CD4-positive, alpha-beta memory T cell (primary cell): Measurements from ENCODE around the gene ZBTB9. TPM values are rescaled to one million over a fixed set of nuclear protein-coding genes. Genes with fewer than 3 reads are reported as not detected.

ENCODE experiments used
- CTCF ChIA-PET: fragments of 350-600 bp; sonication (Branson Sonifier 250); formaldehyde crosslinking; loops from one replicate; lab custom pipeline; 2021; ENCODE audit warnings: inconsistent platforms; ENCODE audit not compliant: partially characterized antibody; lab: Charles Lee
- POLR2A ChIA-PET: fragments of 350-600 bp; sonication (Branson Sonifier 250); formaldehyde crosslinking; loops from one replicate; lab custom pipeline; 2021; ENCODE audit not compliant: partially characterized antibody; lab: Charles Lee
- DNase-seq, 5 donors: peaks; one replicate each; pipeline versions ENCODE4 v3.0.0 to v3.0.0-alpha.2; 2020 to 2022; ENCODE audit warnings: mixed read lengths in 1 of 5
- H3K27ac ChIP-seq: one replicate; pipeline ENCODE4 v1.7.0; 2013; ENCODE audit warnings: low read depth, low read length
- H3K27me3 ChIP-seq: 2 replicates; pipeline ENCODE4 v1.7.0; 2013; ENCODE audit warnings: mild to moderate bottlenecking, low read length, moderate library complexity; ENCODE audit not compliant: insufficient read depth
- H3K36me3 ChIP-seq: 2 replicates; pipeline ENCODE4 v1.7.0; 2013; ENCODE audit warnings: mild to moderate bottlenecking, low read length, moderate library complexity; ENCODE audit not compliant: insufficient read depth
- H3K4me1 ChIP-seq: 2 replicates; pipeline ENCODE4 v1.7.0; 2013; ENCODE audit warnings: mild to moderate bottlenecking, low read length, moderate library complexity; ENCODE audit not compliant: insufficient read depth
- H3K4me3 ChIP-seq, 2 donors: one replicate each; pipeline ENCODE4 v1.7.0; 2013; ENCODE audit warnings: low read length in 2 of 2, mild to moderate bottlenecking in 1 of 2
- H3K9me3 ChIP-seq, 2 donors: one replicate each; pipeline ENCODE4 v1.7.0; 2013; ENCODE audit warnings: low read length in 2 of 2, control low read depth in 1 of 2; ENCODE audit not compliant: control insufficient read depth in 1 of 2
- H3K27ac Mint-ChIP-seq, 7 donors: one replicate each; pipeline ENCODE4 v1.8.0; 2020 to 2021; ENCODE audit warnings: mixed read lengths in 7 of 7, mild to moderate bottlenecking in 6 of 7, inconsistent platforms in 3 of 7, moderate library complexity in 3 of 7
- H3K27me3 Mint-ChIP-seq, 2 donors: one replicate each; pipeline ENCODE4 v1.8.0; 2020 to 2021; ENCODE audit warnings: mixed read lengths in 2 of 2
- H3K36me3 Mint-ChIP-seq, 2 donors: one replicate each; pipeline ENCODE4 v1.8.0; 2020 to 2021; ENCODE audit warnings: mixed read lengths in 2 of 2, inconsistent platforms in 1 of 2, mild to moderate bottlenecking in 1 of 2
- H3K4me1 Mint-ChIP-seq, 4 donors: one replicate each; pipeline ENCODE4 v1.8.0; 2020 to 2021; ENCODE audit warnings: mixed read lengths in 4 of 4, mild to moderate bottlenecking in 1 of 4
- H3K4me3 Mint-ChIP-seq, 8 donors: one replicate each; pipeline ENCODE4 v1.8.0; 2020 to 2021; ENCODE audit warnings: mixed read lengths in 8 of 8, mild to moderate bottlenecking in 7 of 8, moderate library complexity in 6 of 8, inconsistent platforms in 3 of 8
- H3K9me3 Mint-ChIP-seq, 8 donors: one replicate each; pipeline ENCODE4 v1.8.0; 2020 to 2021; ENCODE audit warnings: mixed read lengths in 8 of 8, mild to moderate bottlenecking in 5 of 8, inconsistent platforms in 3 of 8, moderate library complexity in 1 of 8
- intact Hi-C: fragments of 100-400 bp; cut with micrococcal nuclease; formaldehyde crosslinking; loops from one replicate; pipeline ENCODE4 v1.15.1; 2023
- polyA plus RNA-seq, 2 donors: library from polyadenylated mRNA; unstranded; fragments of 300-500 nt; fragmentation: Illumina TruSeq; gene quantifications; one replicate each; pipeline ENCODE4 v1.2.3, GENCODE V29; 2021
- total RNA-seq, 2 experiments: library from RNA; stranded (reverse); gene quantifications; one replicate each; pipeline ENCODE4 v1.2.3, GENCODE V29; 2021

Gene ZBTB9
- total and polyA plus RNA-seq, 4 experiments from 2014 or later, result 5.7 to 12.8 (median 11.8) TPM

DNA sequence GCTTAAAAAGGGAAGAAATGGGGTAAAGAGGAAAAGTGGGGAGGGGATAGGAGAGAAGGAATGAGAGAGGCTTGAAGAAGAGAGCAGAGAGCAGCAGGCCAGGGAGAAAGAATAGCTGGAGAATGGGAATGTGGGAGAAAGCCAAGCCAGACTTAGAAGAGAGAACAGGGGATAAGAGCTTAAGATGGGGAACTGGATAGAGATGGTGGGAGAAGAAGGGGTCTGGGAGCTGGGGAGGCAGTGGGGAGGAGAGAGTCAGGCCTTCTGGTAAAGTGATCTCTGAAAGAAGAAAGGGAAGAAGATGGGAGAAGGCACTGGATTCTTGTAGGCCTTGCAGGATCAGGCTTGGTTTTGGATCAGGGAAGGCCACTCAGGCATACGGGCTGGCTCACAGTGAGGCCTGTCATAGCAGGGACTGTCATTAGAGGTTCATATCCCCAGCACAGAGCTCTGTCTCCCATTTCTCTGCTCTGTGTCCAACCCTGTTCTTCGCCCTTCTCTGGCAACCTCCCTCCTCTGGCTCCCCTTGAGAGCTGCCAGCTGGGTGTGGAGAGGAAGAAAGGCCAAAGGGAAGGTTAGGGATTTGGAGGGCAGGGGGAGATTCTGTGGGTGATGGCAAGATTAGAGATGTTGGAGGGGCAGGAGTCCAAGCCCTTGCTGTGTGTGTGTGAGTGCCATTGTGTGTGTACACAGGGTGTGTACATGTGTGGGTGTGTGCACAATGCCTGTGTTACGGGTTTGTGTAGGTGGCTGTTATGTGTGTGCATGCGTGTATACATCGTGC, 25.2 kb upstream of the ZBTB9 start:
- H3K4me3 Mint-ChIP-seq, result peak overlapping the region; percentile 84 to 94 (median 91)
- no peaks in the 10 kb centered on the region for H3K27me3 Mint-ChIP-seq
- Histone ChIP-seq H3K27me3 (no peaks in the 10 kb centered on the region), H3K27ac (peak overlapping the region; percentile 76), H3K9me3 (no peaks in the 10 kb centered on the region), H3K4me1 (peaks cover 65% of the 10 kb centered on the region), H3K36me3 (no peaks in the 10 kb centered on the region), H3K4me3 (peak overlapping the region; percentile 54 to 66)
- intact Hi-C loops, result loop anchor here (2.0 kb wide), 1 partner anchor 142 kb away; no protein-coding TSS in a partner anchor
- CTCF ChIA-PET, result interaction anchor here (0.8 to 1.8 kb wide), 7 partner anchors 10 to 150 kb away, joined by 3 to 8 read pairs (median 3); partner anchors contain the start of genes CUTA, SYNGAP1 and ZBTB9
- H3K36me3 Mint-ChIP-seq, result peaks cover 0 to 18% of the 10 kb centered on the region in 2 donors
- peaks cover 0 to 2% (median 0%) of the 10 kb centered on the region in 8 donors for H3K9me3 Mint-ChIP-seq
- DNase-seq, result no peak
- peaks cover 63 to 86% (median 75%) of the 10 kb centered on the region in 4 donors for H3K4me1 Mint-ChIP-seq
- POLR2A ChIA-PET, result interaction anchor here (0.9 to 4.7 kb wide), 17 partner anchors 11 to 457 kb away, joined by 3 to 77 read pairs (median 10); partner anchors contain the start of genes B3GALT4, BAK1, CUTA and KIFC1
- peak overlapping the region; percentile 94 to 99 (median 98) for H3K27ac Mint-ChIP-seq

DNA sequence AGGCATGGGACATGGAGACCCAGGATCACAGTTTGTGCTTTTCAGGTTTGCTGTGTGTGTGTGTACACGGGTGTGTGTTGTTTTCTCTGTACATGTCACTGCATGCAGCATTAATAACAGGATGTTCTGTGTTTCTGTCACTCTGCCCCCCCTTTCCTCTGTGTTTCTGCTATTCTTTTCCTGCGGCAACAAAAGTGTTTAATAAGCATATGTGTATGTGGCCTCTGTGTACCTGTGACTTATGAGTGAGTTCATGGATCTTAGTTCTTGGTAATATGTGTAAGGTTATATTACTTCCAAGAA, 24.7 kb upstream of the ZBTB9 start:
- no peaks in the 10 kb centered on the region for H3K9me3 ChIP-seq
- ChIA-PET CTCF (interaction anchor here (1.3 to 1.8 kb wide), 6 partner anchors 11 to 152 kb away, joined by 3 to 8 read pairs (median 6); partner anchors contain the start of genes B3GALT4, BAK1, CUTA and SYNGAP1), POLR2A (interaction anchor here (0.9 to 4.7 kb wide), 17 partner anchors 12 to 458 kb away, joined by 3 to 77 read pairs (median 16); partner anchors contain the start of genes B3GALT4, BAK1, CUTA and ITPR3)
- DNase-seq, result peak; percentile 47 to 63 (median 59)
- peak overlapping the region; percentile 84 to 94 (median 91) for H3K4me3 Mint-ChIP-seq
- H3K27me3 Mint-ChIP-seq, result no peaks in the 10 kb centered on the region
- peaks cover 0 to 2% (median 0%) of the 10 kb centered on the region in 8 donors for H3K9me3 Mint-ChIP-seq
- intact Hi-C loops, result loop anchor here (2.0 kb wide), 1 partner anchor 141 kb away; no protein-coding TSS in a partner anchor
- peak overlapping the region; percentile 94 to 99 (median 98) for H3K27ac Mint-ChIP-seq
- peaks cover 0 to 21% of the 10 kb centered on the region in 2 donors for H3K36me3 Mint-ChIP-seq
- peaks cover 60% of the 10 kb centered on the region for H3K4me1 ChIP-seq
- no peaks in the 10 kb centered on the region for H3K36me3 ChIP-seq
- no peaks in the 10 kb centered on the region for H3K27me3 ChIP-seq
- peak overlapping the region; percentile 11 to 54 for H3K4me3 ChIP-seq
- H3K4me1 Mint-ChIP-seq, result peaks cover 57 to 81% (median 70%) of the 10 kb centered on the region in 4 donors
- peak overlapping the region; percentile 76 for H3K27ac ChIP-seq

DNA sequence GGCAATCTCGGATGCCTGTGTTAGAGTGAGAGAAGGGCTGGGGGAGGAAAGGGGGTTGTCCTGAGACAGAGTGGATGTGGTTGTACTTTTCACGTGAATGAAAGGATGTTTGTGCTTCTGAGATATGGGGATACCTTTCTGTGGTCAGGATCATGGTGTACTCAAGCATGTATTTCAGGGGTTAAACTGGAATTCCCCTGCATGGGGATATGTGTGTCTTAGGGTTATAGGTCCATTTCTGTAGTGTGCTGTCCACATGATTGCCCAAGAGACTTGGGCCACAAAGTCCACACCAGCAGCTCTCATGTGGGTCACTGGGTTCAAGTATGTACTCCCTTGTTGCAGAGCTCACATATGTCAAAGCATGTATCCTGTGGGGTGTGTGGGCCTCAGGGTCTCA, 24.0 kb upstream of the ZBTB9 start:
- H3K4me1 ChIP-seq, result peaks cover 53% of the 10 kb centered on the region
- POLR2A ChIA-PET, result interaction anchor here (0.6 to 4.7 kb wide), 24 partner anchors 10 to 458 kb away, joined by 3 to 77 read pairs (median 11); partner anchors contain the start of genes B3GALT4, BAK1, CUTA and ITPR3
- Mint-ChIP-seq H3K4me3 (peak overlapping the region; percentile 84 to 94 (median 91)), H3K9me3 (peaks cover 0 to 2% (median 0%) of the 10 kb centered on the region in 8 donors), H3K4me1 (peaks cover 51 to 75% (median 64%) of the 10 kb centered on the region in 4 donors), H3K36me3 (peaks cover 2 to 24% of the 10 kb centered on the region in 2 donors), H3K27me3 (no peaks in the 10 kb centered on the region), H3K27ac (peak overlapping the region; percentile 94 to 99 (median 98))
- H3K4me3 ChIP-seq, result peak overlapping the region; percentile 11 to 54
- H3K9me3 ChIP-seq, result no peaks in the 10 kb centered on the region
- CTCF ChIA-PET, result interaction anchor here (0.7 to 1.8 kb wide), 11 partner anchors 8 to 153 kb away, joined by 3 to 9 read pairs (median 3); partner anchors contain the start of genes B3GALT4, BAK1 and CUTA
- H3K27ac ChIP-seq, result peak overlapping the region; percentile 76
- peaks cover 3% of the 10 kb centered on the region for H3K36me3 ChIP-seq
- H3K27me3 ChIP-seq, result no peaks in the 10 kb centered on the region
- DNase-seq, result peak in 3 of 5 donors; percentile 36 to 43 (median 42)
- intact Hi-C loops, result no loop called here

GRCh38 chr6:33430991-33431879, 23.1 kb upstream of the ZBTB9 start:
- H3K27ac ChIP-seq, result peak overlapping the region; percentile 76
- intact Hi-C loops, result loop anchor here (1.0 kb wide), 1 partner anchor 23 kb away; the partner anchor contains the start of gene ZBTB9
- Mint-ChIP-seq H3K36me3 (peaks cover 11 to 32% of the 10 kb centered on the region in 2 donors), H3K9me3 (peaks cover 0 to 2% (median 0%) of the 10 kb centered on the region in 8 donors), H3K4me1 (peaks cover 48 to 66% (median 60%) of the 10 kb centered on the region in 4 donors), H3K27me3 (no peaks in the 10 kb centered on the region), H3K27ac (peak overlapping the region; percentile 94 to 99 (median 98)), H3K4me3 (peak overlapping the region; percentile 71 to 94 (median 90))
- ChIA-PET POLR2A (interaction anchor here (0.6 to 4.7 kb wide), 24 partner anchors 8 to 459 kb away, joined by 3 to 77 read pairs (median 11); partner anchors contain the start of genes B3GALT4, BAK1, CUTA and KIFC1), CTCF (interaction anchor here (0.7 to 1.8 kb wide), 9 partner anchors 9 to 154 kb away, joined by 3 to 9 read pairs (median 3); partner anchors contain the start of genes B3GALT4, BAK1 and CUTA)
- peak; percentile 82 to 91 (median 84) for DNase-seq
- no peaks in the 10 kb centered on the region for H3K9me3 ChIP-seq
- peaks cover 53% of the 10 kb centered on the region for H3K4me1 ChIP-seq
- peaks cover 11% of the 10 kb centered on the region for H3K36me3 ChIP-seq
- H3K27me3 ChIP-seq, result no peaks in the 10 kb centered on the region
- H3K4me3 ChIP-seq, result peak overlapping the region; percentile 11 to 54

DNA sequence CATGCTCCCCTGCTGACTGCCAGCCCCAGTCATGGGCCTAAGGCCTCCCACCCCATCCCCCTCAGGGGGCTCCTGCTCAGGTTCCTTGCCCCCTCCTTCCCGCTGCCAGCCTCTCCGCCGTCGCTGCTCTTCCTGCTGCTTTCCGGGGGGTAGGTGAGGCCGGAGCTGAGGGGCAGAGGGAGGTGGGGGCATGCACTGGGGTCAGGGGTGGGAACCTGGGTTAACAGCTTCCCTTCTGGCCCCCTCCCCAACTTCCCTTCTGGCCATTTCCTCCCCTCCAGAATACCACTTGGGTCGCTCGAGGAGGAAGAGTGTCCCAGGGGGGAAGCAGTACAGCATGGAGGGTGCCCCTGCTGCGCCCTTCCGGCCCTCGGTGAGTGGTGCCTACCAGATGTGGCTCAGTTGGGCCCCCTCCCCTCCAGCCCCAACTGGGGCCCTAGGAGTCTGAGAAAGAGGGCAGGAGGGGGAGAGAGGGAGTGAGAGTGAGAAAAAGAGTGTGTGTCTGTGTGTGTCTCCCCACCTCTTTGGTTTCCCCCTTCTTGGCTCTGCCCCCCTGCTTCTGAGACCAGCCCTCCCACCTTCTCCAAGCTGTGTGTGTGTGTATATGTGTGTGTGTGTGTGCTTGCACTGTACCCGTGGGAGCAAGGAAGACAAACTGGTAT, 22.4 kb upstream of the ZBTB9 start:
- peaks cover 18 to 39% of the 10 kb centered on the region in 2 donors for H3K36me3 Mint-ChIP-seq
- DNase-seq, result no peak
- Histone ChIP-seq H3K9me3 (no peaks in the 10 kb centered on the region), H3K36me3 (peaks cover 18% of the 10 kb centered on the region), H3K4me3 (no peak overlapping the region), H3K27me3 (no peaks in the 10 kb centered on the region), H3K4me1 (peaks cover 47% of the 10 kb centered on the region), H3K27ac (peak overlapping the region; percentile 76)
- H3K4me3 Mint-ChIP-seq, result peak overlapping the region in 5 of 8 donors; percentile 17 to 68 (median 37)
- CTCF ChIA-PET, result no interaction called here
- no peaks in the 10 kb centered on the region for H3K27me3 Mint-ChIP-seq
- POLR2A ChIA-PET, result interaction anchor here (1.3 to 4.7 kb wide), 7 partner anchors 9 to 224 kb away, joined by 4 to 65 read pairs (median 6); partner anchors contain the start of genes BAK1, CUTA, RING1 and ZBTB9
- H3K9me3 Mint-ChIP-seq, result peaks cover 0 to 2% (median 0%) of the 10 kb centered on the region in 8 donors
- H3K4me1 Mint-ChIP-seq, result peaks cover 45 to 58% (median 53%) of the 10 kb centered on the region in 4 donors
- peak overlapping the region in 6 of 7 donors; percentile 46 to 93 (median 76) for H3K27ac Mint-ChIP-seq
- intact Hi-C loops, result loop anchor here (1.0 kb wide), 1 partner anchor 22 kb away; the partner anchor contains the start of gene ZBTB9

DNA sequence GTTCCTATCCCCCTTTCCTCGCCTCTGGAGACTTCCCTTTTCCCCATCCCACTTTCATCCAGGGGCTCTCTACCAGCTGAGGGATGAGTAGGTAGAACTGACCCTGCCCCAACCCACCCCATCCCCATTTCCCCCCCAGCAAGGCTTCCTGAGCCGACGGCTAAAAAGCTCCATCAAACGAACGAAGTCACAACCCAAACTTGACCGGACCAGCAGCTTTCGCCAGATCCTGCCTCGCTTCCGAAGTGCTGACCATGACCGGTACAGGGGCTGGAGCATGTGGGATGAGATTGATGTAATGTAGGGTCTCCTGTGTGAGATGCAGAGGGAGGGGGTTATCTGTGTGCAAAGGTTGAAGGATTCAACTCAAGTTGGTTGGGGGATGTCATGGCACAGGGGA, 21.8 kb upstream of the ZBTB9 start:
- no peaks in the 10 kb centered on the region for H3K9me3 Mint-ChIP-seq
- intact Hi-C loops, result no loop called here
- peaks cover 41 to 53% (median 48%) of the 10 kb centered on the region in 4 donors for H3K4me1 Mint-ChIP-seq
- Histone ChIP-seq H3K27me3 (no peaks in the 10 kb centered on the region), H3K27ac (no peak overlapping the region), H3K36me3 (peaks cover 24% of the 10 kb centered on the region), H3K4me1 (peaks cover 42% of the 10 kb centered on the region), H3K9me3 (no peaks in the 10 kb centered on the region), H3K4me3 (no peak overlapping the region)
- peak overlapping the region; percentile 57 to 93 (median 83) for H3K27ac Mint-ChIP-seq
- DNase-seq, result no peak
- no peaks in the 10 kb centered on the region for H3K27me3 Mint-ChIP-seq
- H3K4me3 Mint-ChIP-seq, result peak overlapping the region in 7 of 8 donors; percentile 20 to 75 (median 48)
- CTCF ChIA-PET, result no interaction called here
- POLR2A ChIA-PET, result interaction anchor here (1.6 to 4.7 kb wide), 3 partner anchors 14 to 88 kb away, joined by 4 to 65 read pairs (median 28); partner anchors contain the start of genes CUTA and ZBTB9
- peaks cover 21 to 41% of the 10 kb centered on the region in 2 donors for H3K36me3 Mint-ChIP-seq
